Colonic mucosa (tissue), 4 donors: Measurements from ENCODE around the gene MKLN1. TPM values are rescaled to one million over a fixed set of nuclear protein-coding genes. Genes with fewer than 3 reads are reported as not detected.

Experiments
- DNase-seq: peaks from one replicate; pipeline ENCODE4 v3.0.0-alpha.2; 2020
- H3K27ac ChIP-seq: fragments of 200-600 bp; one replicate; pipeline ENCODE4 v1.8.0; 2021
- H3K27me3 ChIP-seq: fragments of 200-600 bp; one replicate; pipeline ENCODE4 v1.8.0; 2021
- H3K36me3 ChIP-seq: fragments of 200-600 bp; one replicate; pipeline ENCODE4 v1.8.0; 2021
- H3K4me1 ChIP-seq: fragments of 200-600 bp; one replicate; pipeline ENCODE4 v1.8.0; 2021; ENCODE audit warnings: mild to moderate bottlenecking
- H3K4me3 ChIP-seq: fragments of 200-600 bp; one replicate; pipeline ENCODE4 v1.8.0; 2021
- H3K9ac ChIP-seq, 2 donors: one replicate each; pipeline ENCODE4 v1.7.0; 2013; ENCODE audit warnings: control low read depth in 2 of 2, low read depth in 2 of 2, low read length in 2 of 2
- H3K9me3 ChIP-seq: fragments of 200-600 bp; one replicate; pipeline ENCODE4 v1.8.0; 2021
- CTCF ChIP-seq: fragments of 200-600 bp; IDR thresholded peaks from one replicate; pipeline ENCODE4 v1.8.0; 2022; ENCODE audit warnings: antibody characterized with exemption, mild to moderate bottlenecking
- intact Hi-C: fragments of 100-400 bp; cut with DNase I; formaldehyde crosslinking; loops from one replicate; pipeline ENCODE4 v1.14.1; 2022
- total RNA-seq, 2 donors: library from RNA; stranded (reverse); fragmentation: NEBNext Ultra II Directional in 1 of 2; extraction: Animal tissue kit (Norgen Biotek cat#: 25700) in 1 of 2; gene quantifications; one replicate each; pipeline ENCODE4 v1.2.1, GENCODE V29; 2021
- donor health status: healthy.
- donor health status: DM: no; HTN: no; CAD: no.
- donor health status: DM: no; HTN: no; CAD: no.

MKLN1 gene
- total RNA-seq, 2 donors from 2014 or later = 35.1 to 48.7 TPM

- Histone ChIP-seq H3K9ac (no peak overlapping the region), H3K9me3 (no peaks in the 10 kb centered on the region), H3K36me3 (no peaks in the 10 kb centered on the region), H3K27me3 (no peaks in the 10 kb centered on the region), H3K4me3 (no peak overlapping the region), H3K4me1 (no peaks in the 10 kb centered on the region), H3K27ac (no peak overlapping the region)
- DNase-seq = no peak
- intact Hi-C loops = loop anchor here (10.0 kb wide), 1 partner anchor 216 kb away; no protein-coding TSS in a partner anchor
- TF ChIP-seq CTCF = no peak
These were observed 7.1 kb upstream of the MKLN1 start for GRCh38 chr7:131320603-131321002.

GRCh38 chr7:131321656-131322055 is 6.0 kb upstream of the MKLN1 start:
- H3K4me1 ChIP-seq = no peaks in the 10 kb centered on the region
- H3K27me3 ChIP-seq = no peaks in the 10 kb centered on the region
- DNase-seq = no peak
- no peak overlapping the region for H3K4me3 ChIP-seq
- H3K27ac ChIP-seq = no peak overlapping the region
- H3K9me3 ChIP-seq = no peaks in the 10 kb centered on the region
- no peak overlapping the region for H3K9ac ChIP-seq
- no peak for TF ChIP-seq CTCF
- intact Hi-C loops = loop anchor here (10.0 kb wide), 1 partner anchor 217 kb away; no protein-coding TSS in a partner anchor
- H3K36me3 ChIP-seq = no peaks in the 10 kb centered on the region

GRCh38 chr7:131322061-131322460 is 5.6 kb upstream of the MKLN1 start:
- no peak overlapping the region for H3K9ac ChIP-seq
- no peaks in the 10 kb centered on the region for H3K4me1 ChIP-seq
- H3K27me3 ChIP-seq = no peaks in the 10 kb centered on the region
- no peaks in the 10 kb centered on the region for H3K9me3 ChIP-seq
- no peak overlapping the region for H3K4me3 ChIP-seq
- no peaks in the 10 kb centered on the region for H3K36me3 ChIP-seq
- no peak overlapping the region for H3K27ac ChIP-seq
- DNase-seq = no peak
- no peak for TF ChIP-seq CTCF
- intact Hi-C loops = loop anchor here (10.0 kb wide), 1 partner anchor 217 kb away; no protein-coding TSS in a partner anchor

- no peak for TF ChIP-seq CTCF
- Histone ChIP-seq H3K9me3 (no peaks in the 10 kb centered on the region), H3K27ac (no peak overlapping the region), H3K36me3 (no peaks in the 10 kb centered on the region), H3K9ac (no peak overlapping the region), H3K4me1 (no peaks in the 10 kb centered on the region), H3K4me3 (no peak overlapping the region), H3K27me3 (no peaks in the 10 kb centered on the region)
- DNase-seq = no peak
- intact Hi-C loops = loop anchor here (10.0 kb wide), 1 partner anchor 218 kb away; no protein-coding TSS in a partner anchor
These were observed 4.8 kb upstream of the MKLN1 start for GRCh38 chr7:131322861-131323260.

- no peaks in the 10 kb centered on the region for H3K36me3 ChIP-seq
- intact Hi-C loops = loop anchor here (10.0 kb wide), 1 partner anchor 221 kb away; no protein-coding TSS in a partner anchor
- no peak for DNase-seq
These were observed 2.4 kb upstream of the MKLN1 start for GRCh38 chr7:131325179-131325840.

More at GRCh38 chr7:131325179-131325840, 2.4 kb upstream of the MKLN1 start:
- H3K9me3 ChIP-seq = no peaks in the 10 kb centered on the region
- no peak for TF ChIP-seq CTCF
- H3K9ac ChIP-seq = no peak overlapping the region
- no peaks in the 10 kb centered on the region for H3K27me3 ChIP-seq
- peaks cover 8% of the 10 kb centered on the region for H3K4me1 ChIP-seq
- no peak overlapping the region for H3K4me3 ChIP-seq
- H3K27ac ChIP-seq = no peak overlapping the region
